ENCODE results near the gene EIF5A2.

Gene EIF5A2

GRCh38 chr3:170914212-170914611 lies 5.8 kb upstream of the EIF5A2 start:
- no peak overlapping the region for H3K23ac ChIP-seq (ENCODE audit: low read depth, low read length, poor library complexity)
- H3K4me3 ChIP-seq (ENCODE audit: low read length in 2 of 2) = no peak overlapping the region
- H2BK15ac ChIP-seq (ENCODE audit: low read length) = no peak overlapping the region
- H3K4me2 ChIP-seq (ENCODE audit: insufficient read depth, low read length, poor library complexity, severe bottlenecking) = no peak overlapping the region
- H3K79me1 ChIP-seq (ENCODE audit: low read depth, low read length) = no peaks in the 10 kb centered on the region
- H3K36me3 ChIP-seq (replicated peaks in 1 of 2; ENCODE audit: control insufficient read depth in 2 of 2, insufficient read depth in 2 of 2, low read length in 2 of 2) = no peaks in the 10 kb centered on the region
- no peak overlapping the region for H3K18ac ChIP-seq (ENCODE audit: low read length)
- DNase-seq (ENCODE audit: low spot score) = no peak
- H3K27me3 ChIP-seq (ENCODE audit: control insufficient read depth in 3 of 3, insufficient read depth in 3 of 3, low read depth in 1 of 3, low read length in 3 of 3) = peaks cover 0 to 4% (median 0%) of the 10 kb centered on the region in 3 experiments
- H3K14ac ChIP-seq (ENCODE audit: low read length) = no peak overlapping the region
- no CpG with 5 or more reads among the region's 5 CpGs for WGBS, 2 donors (ENCODE audit: extremely low coverage in 2 of 2, insufficient read length in 2 of 2, insufficient replicate concordance in 1 of 2)
- no peak overlapping the region for H2BK12ac ChIP-seq (ENCODE audit: low read length)
- H2BK120ac ChIP-seq (ENCODE audit: low read depth, low read length) = no peak overlapping the region
- H3K4me1 ChIP-seq (ENCODE audit: control insufficient read depth in 2 of 2, insufficient read depth in 1 of 2, low read depth in 1 of 2, low read length in 2 of 2) = no peaks in the 10 kb centered on the region
- H4K8ac ChIP-seq (ENCODE audit: low read depth, low read length) = no peak overlapping the region
- H2AFZ ChIP-seq (ENCODE audit: low read length) = no peak overlapping the region
- H3K9ac ChIP-seq (ENCODE audit: low read depth, low read length, poor library complexity) = no peak overlapping the region
- no peak overlapping the region for H4K91ac ChIP-seq (ENCODE audit: low read depth, low read length, poor library complexity)
- H3K9me3 ChIP-seq (replicated peaks in 1 of 2; ENCODE audit: control insufficient read depth in 2 of 2, insufficient read depth in 1 of 2, low read depth in 1 of 2, low read length in 2 of 2) = peaks cover 4 to 15% of the 10 kb centered on the region in 2 donors
- no peak overlapping the region for H3K4ac ChIP-seq (ENCODE audit: low read length)
- H3K27ac ChIP-seq (replicated peaks; ENCODE audit: low read length) = no peak overlapping the region
- H2AK5ac ChIP-seq (ENCODE audit: low read depth, low read length) = no peak overlapping the region
- H2BK5ac ChIP-seq (ENCODE audit: low read length) = no peak overlapping the region

GRCh38 chr3:170911051-170911450 lies 2.6 kb upstream of the EIF5A2 start:
- Histone ChIP-seq H4K8ac (ENCODE audit: low read depth, low read length) (no peak overlapping the region), H4K91ac (ENCODE audit: low read depth, low read length, poor library complexity) (no peak overlapping the region), H3K79me1 (ENCODE audit: low read depth, low read length) (no peaks in the 10 kb centered on the region), H3K14ac (ENCODE audit: low read length) (no peak overlapping the region), H2BK5ac (ENCODE audit: low read length) (no peak overlapping the region), H3K18ac (ENCODE audit: low read length) (no peak overlapping the region), H2BK15ac (ENCODE audit: low read length) (no peak overlapping the region), H3K4ac (ENCODE audit: low read length) (no peak overlapping the region), H3K4me3 (ENCODE audit: low read length in 2 of 2) (no peak overlapping the region), H3K9ac (ENCODE audit: low read depth, low read length, poor library complexity) (no peak overlapping the region), H3K4me2 (ENCODE audit: insufficient read depth, low read length, poor library complexity, severe bottlenecking) (no peak overlapping the region), H2BK120ac (ENCODE audit: low read depth, low read length) (no peak overlapping the region), H3K23ac (ENCODE audit: low read depth, low read length, poor library complexity) (no peak overlapping the region), H2AFZ (ENCODE audit: low read length) (no peak overlapping the region), H3K27me3 (ENCODE audit: control insufficient read depth in 3 of 3, insufficient read depth in 3 of 3, low read depth in 1 of 3, low read length in 3 of 3) (peaks cover 0 to 6% (median 0%) of the 10 kb centered on the region in 3 experiments), H3K9me3 (replicated peaks in 1 of 2; ENCODE audit: control insufficient read depth in 2 of 2, insufficient read depth in 1 of 2, low read depth in 1 of 2, low read length in 2 of 2) (peaks cover 3 to 15% of the 10 kb centered on the region in 2 donors), H3K4me1 (ENCODE audit: control insufficient read depth in 2 of 2, insufficient read depth in 1 of 2, low read depth in 1 of 2, low read length in 2 of 2) (peaks cover 2% of the 10 kb centered on the region in 2 donors), H3K36me3 (replicated peaks in 1 of 2; ENCODE audit: control insufficient read depth in 2 of 2, insufficient read depth in 2 of 2, low read length in 2 of 2) (no peaks in the 10 kb centered on the region), H3K27ac (replicated peaks; ENCODE audit: low read length) (no peak overlapping the region), H2AK5ac (ENCODE audit: low read depth, low read length) (no peak overlapping the region), H2BK12ac (ENCODE audit: low read length) (no peak overlapping the region)
- no peak for DNase-seq (ENCODE audit: low spot score)
- WGBS, 2 donors (ENCODE audit: extremely low coverage in 2 of 2, insufficient read length in 2 of 2, insufficient replicate concordance in 1 of 2) = no CpG with 5 or more reads among the region's 3 CpGs

- Histone ChIP-seq H4K8ac (ENCODE audit: low read depth, low read length) (no peak overlapping the region), H3K4ac (ENCODE audit: low read length) (no peak overlapping the region), H3K9ac (ENCODE audit: low read depth, low read length, poor library complexity) (no peak overlapping the region), H3K18ac (ENCODE audit: low read length) (no peak overlapping the region), H2BK5ac (ENCODE audit: low read length) (no peak overlapping the region), H3K79me1 (ENCODE audit: low read depth, low read length) (no peaks in the 10 kb centered on the region), H2AK5ac (ENCODE audit: low read depth, low read length) (no peak overlapping the region), H3K27me3 (ENCODE audit: control insufficient read depth in 3 of 3, insufficient read depth in 3 of 3, low read depth in 1 of 3, low read length in 3 of 3) (peaks cover 0 to 6% (median 0%) of the 10 kb centered on the region in 3 experiments), H3K23ac (ENCODE audit: low read depth, low read length, poor library complexity) (no peak overlapping the region), H3K4me2 (ENCODE audit: insufficient read depth, low read length, poor library complexity, severe bottlenecking) (no peak overlapping the region), H3K4me1 (ENCODE audit: control insufficient read depth in 2 of 2, insufficient read depth in 1 of 2, low read depth in 1 of 2, low read length in 2 of 2) (peaks cover 2% of the 10 kb centered on the region in 2 donors), H2BK15ac (ENCODE audit: low read length) (no peak overlapping the region), H2AFZ (ENCODE audit: low read length) (no peak overlapping the region), H3K14ac (ENCODE audit: low read length) (no peak overlapping the region), H3K4me3 (ENCODE audit: low read length in 2 of 2) (no peak overlapping the region), H3K36me3 (replicated peaks in 1 of 2; ENCODE audit: control insufficient read depth in 2 of 2, insufficient read depth in 2 of 2, low read length in 2 of 2) (no peaks in the 10 kb centered on the region), H3K9me3 (replicated peaks in 1 of 2; ENCODE audit: control insufficient read depth in 2 of 2, insufficient read depth in 1 of 2, low read depth in 1 of 2, low read length in 2 of 2) (peaks cover 3 to 15% of the 10 kb centered on the region in 2 donors), H3K27ac (replicated peaks; ENCODE audit: low read length) (no peak overlapping the region), H2BK12ac (ENCODE audit: low read length) (no peak overlapping the region), H2BK120ac (ENCODE audit: low read depth, low read length) (no peak overlapping the region), H4K91ac (ENCODE audit: low read depth, low read length, poor library complexity) (no peak overlapping the region)
- DNase-seq (ENCODE audit: low spot score) = no peak
Measured at GRCh38 chr3:170910542-170910941, 2.1 kb upstream of the EIF5A2 start.

- Histone ChIP-seq H3K23ac (ENCODE audit: low read depth, low read length, poor library complexity) (no peak overlapping the region), H3K4me2 (ENCODE audit: insufficient read depth, low read length, poor library complexity, severe bottlenecking) (no peak overlapping the region), H3K27me3 (ENCODE audit: control insufficient read depth in 3 of 3, insufficient read depth in 3 of 3, low read depth in 1 of 3, low read length in 3 of 3) (peaks cover 0 to 6% (median 0%) of the 10 kb centered on the region in 3 experiments), H3K18ac (ENCODE audit: low read length) (no peak overlapping the region), H4K8ac (ENCODE audit: low read depth, low read length) (no peak overlapping the region), H3K4me3 (ENCODE audit: low read length in 2 of 2) (no peak overlapping the region), H2AK5ac (ENCODE audit: low read depth, low read length) (no peak overlapping the region), H3K79me1 (ENCODE audit: low read depth, low read length) (no peaks in the 10 kb centered on the region), H3K9me3 (replicated peaks in 1 of 2; ENCODE audit: control insufficient read depth in 2 of 2, insufficient read depth in 1 of 2, low read depth in 1 of 2, low read length in 2 of 2) (peaks cover 3 to 15% of the 10 kb centered on the region in 2 donors), H2BK15ac (ENCODE audit: low read length) (no peak overlapping the region), H2BK5ac (ENCODE audit: low read length) (no peak overlapping the region), H2AFZ (ENCODE audit: low read length) (peak overlapping the region; percentile 96), H3K9ac (ENCODE audit: low read depth, low read length, poor library complexity) (no peak overlapping the region), H3K4me1 (ENCODE audit: control insufficient read depth in 2 of 2, insufficient read depth in 1 of 2, low read depth in 1 of 2, low read length in 2 of 2) (peaks cover 2% of the 10 kb centered on the region in 2 donors), H4K91ac (ENCODE audit: low read depth, low read length, poor library complexity) (no peak overlapping the region), H3K27ac (replicated peaks; ENCODE audit: low read length) (no peak overlapping the region), H3K36me3 (replicated peaks in 1 of 2; ENCODE audit: control insufficient read depth in 2 of 2, insufficient read depth in 2 of 2, low read length in 2 of 2) (no peaks in the 10 kb centered on the region), H3K4ac (ENCODE audit: low read length) (no peak overlapping the region), H3K14ac (ENCODE audit: low read length) (no peak overlapping the region), H2BK120ac (ENCODE audit: low read depth, low read length) (no peak overlapping the region), H2BK12ac (ENCODE audit: low read length) (no peak overlapping the region)
- WGBS, 2 donors (ENCODE audit: extremely low coverage in 2 of 2, insufficient read length in 2 of 2, insufficient replicate concordance in 1 of 2) = no CpG with 5 or more reads among the region's 17 CpGs
- no peak for DNase-seq (ENCODE audit: low spot score)
Measured at GRCh38 chr3:170909129-170909903, 879 bp upstream of the EIF5A2 start.

Data from neuronal stem cell (in vitro differentiated cells).